ENCODE data around the gene TRIM71.
"Not testable (repeated sequence)": the region's sequence is repeated elsewhere in the genome, so short reads cannot be mapped to it uniquely, and the experiment has no call there.

The TRIM71 gene

GRCh38 chr3:32820971-32821685 lies 3.3 kb downstream of the TRIM71 start:
- no peak for TF ChIP-seq CTCF (IDR thresholded peaks at IDR 0.05; ENCODE audit: borderline replicate concordance, insufficient read depth, low read depth, low read length)
- no peak overlapping the region for H3K4me3 ChIP-seq (ENCODE audit: low read depth, low read length)

GRCh38 chr3:32821686-32822296 lies 4.0 kb downstream of the TRIM71 start:
- no peak for TF ChIP-seq CTCF (IDR thresholded peaks at IDR 0.05; ENCODE audit: borderline replicate concordance, insufficient read depth, low read depth, low read length)
- no peak overlapping the region for H3K4me3 ChIP-seq (ENCODE audit: low read depth, low read length)

GRCh38 chr3:32822609-32823498 lies 5.1 kb downstream of the TRIM71 start:
- no peak for TF ChIP-seq CTCF (IDR thresholded peaks at IDR 0.05; ENCODE audit: borderline replicate concordance, insufficient read depth, low read depth, low read length)

GRCh38 chr3:32823641-32824184 lies 5.9 kb downstream of the TRIM71 start:
- H3K4me3 ChIP-seq (ENCODE audit: low read depth, low read length) = not testable (repeated sequence)

More at GRCh38 chr3:32822609-32823498, 5.1 kb downstream of the TRIM71 start:
- no peak overlapping the region for H3K4me3 ChIP-seq (ENCODE audit: low read depth, low read length)

GRCh38 chr3:32825601-32826375 lies 8.0 kb downstream of the TRIM71 start:
- no peak for TF ChIP-seq CTCF (IDR thresholded peaks at IDR 0.05; ENCODE audit: borderline replicate concordance, insufficient read depth, low read depth, low read length)
- no peak overlapping the region for H3K4me3 ChIP-seq (ENCODE audit: low read depth, low read length)

GRCh38 chr3:32831062-32831461 lies 13.3 kb downstream of the TRIM71 start:
- H3K4me3 ChIP-seq (ENCODE audit: low read depth, low read length) = no peak overlapping the region

More at GRCh38 chr3:32831062-32831461, 13.3 kb downstream of the TRIM71 start:
- no peak for TF ChIP-seq CTCF (IDR thresholded peaks at IDR 0.05; ENCODE audit: borderline replicate concordance, insufficient read depth, low read depth, low read length)
